Natural killer cell (primary cell): Measurements from ENCODE around the gene RTN4R. TPM values are rescaled to one million over a fixed set of nuclear protein-coding genes. Genes with fewer than 3 reads are reported as not detected.

Source experiments
- ATAC-seq, 3 donors: fragments of 150-1000 bp in 2 of 3; fragments of 200-7000 bp in 1 of 3; cut with Tn5 transposase; 1 replicate in 1 of 3; 2 replicates in 2 of 3; pipeline ENCODE4 v1.10.0; 2021; ENCODE audit warnings: mild to moderate bottlenecking in 2 of 3, moderate library complexity in 2 of 3
- DNase-seq, 2 donors: peaks; one replicate each; pipeline versions ENCODE4 v3.0.0 to v3.0.0-alpha.2; 2013 to 2021; ENCODE audit warnings: mixed read lengths in 1 of 2
- H3K27ac ChIP-seq: one replicate; pipeline ENCODE4 v1.5.1; 2013; ENCODE audit warnings: mild to moderate bottlenecking, low read length
- H3K27me3 ChIP-seq: one replicate; pipeline ENCODE4 v1.6.1; 2013; ENCODE audit warnings: low read length; ENCODE audit not compliant: control insufficient read depth, insufficient read depth
- H3K36me3 ChIP-seq: one replicate; pipeline ENCODE4 v1.6.1; 2013; ENCODE audit warnings: low read length; ENCODE audit not compliant: control insufficient read depth, insufficient read depth
- H3K4me1 ChIP-seq: one replicate; pipeline ENCODE4 v1.6.1; 2013; ENCODE audit warnings: low read length; ENCODE audit not compliant: control insufficient read depth, insufficient read depth
- H3K4me3 ChIP-seq: one replicate; pipeline ENCODE4 v1.5.1; 2013; ENCODE audit warnings: low read length
- H3K9me3 ChIP-seq: one replicate; pipeline ENCODE4 v1.6.1; 2013; ENCODE audit warnings: low read length; ENCODE audit not compliant: control insufficient read depth, insufficient read depth
- H3K27ac Mint-ChIP-seq, 2 donors: one replicate each; pipeline ENCODE4 v1.8.0; 2022; ENCODE audit warnings: mild to moderate bottlenecking in 2 of 2, mixed read lengths in 2 of 2, moderate library complexity in 1 of 2
- H3K27me3 Mint-ChIP-seq, 2 donors: one replicate each; pipeline ENCODE4 v1.8.0; 2022; ENCODE audit warnings: low read depth in 2 of 2, mixed read lengths in 2 of 2
- H3K36me3 Mint-ChIP-seq: one replicate; pipeline ENCODE4 v1.8.0; 2022; ENCODE audit warnings: mixed read lengths
- H3K4me1 Mint-ChIP-seq, 2 donors: one replicate each; pipeline ENCODE4 v1.8.0; 2022; ENCODE audit warnings: mixed read lengths in 2 of 2
- H3K4me3 Mint-ChIP-seq: one replicate; pipeline ENCODE4 v1.8.0; 2022; ENCODE audit warnings: mild to moderate bottlenecking, moderate library complexity, mixed read lengths
- H3K9me3 Mint-ChIP-seq, 2 donors: one replicate each; pipeline ENCODE4 v1.8.0; 2022; ENCODE audit warnings: mixed read lengths in 2 of 2
- WGBS: methylation state at CpG from one replicate; pipeline ENCODE4 v1.1.7; 2013; ENCODE audit warnings: missing lambda C conversion rate; ENCODE audit not compliant: insufficient coverage; 5-methylcytosine and 5-hydroxymethylcytosine counted together
- intact Hi-C: fragments of 100-400 bp; cut with micrococcal nuclease; formaldehyde crosslinking; loops from one replicate; pipeline ENCODE4 v1.14.2; 2022
- total RNA-seq, 4 donors: library from RNA; stranded (reverse); fragments of 120-200 nt in 1 of 4; gene quantifications; one replicate each; pipeline versions ENCODE4 v1.2.3 to v1.2.4, GENCODE V29; 2013 to 2022
- TF ChIP-seq, protein P1 (sequence below): fragments of 200-600 bp; IDR thresholded peaks from one replicate; pipeline ENCODE4 v1.8.0; 2022; ENCODE audit warnings: antibody characterized with exemption

The RTN4R gene
- total RNA-seq, 3 donors from 2014 or later (not counting 1 experiment from before 2014, with no cell fraction given), result 1.2 to 2.9 (median 1.6) TPM

DNA sequence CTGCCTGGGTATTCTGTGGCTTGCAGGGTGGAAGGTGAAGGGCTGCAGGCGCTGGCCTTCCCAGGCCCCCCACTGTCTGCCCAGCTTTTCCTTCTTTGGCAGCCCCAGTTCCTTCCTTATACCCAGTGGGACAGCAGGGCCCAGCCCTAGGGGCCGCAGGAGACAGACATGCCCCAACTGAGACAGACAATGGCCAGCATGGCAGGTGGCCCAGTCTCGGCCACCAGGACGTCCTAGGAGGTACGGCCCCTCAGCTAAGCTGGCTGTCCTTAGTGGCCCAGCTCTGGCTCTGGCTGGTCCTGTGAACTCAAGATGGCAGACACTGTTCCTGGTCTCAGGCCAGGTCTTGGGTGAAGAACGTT lies 35.9 kb downstream of the RTN4R start:
- no peaks in the 10 kb centered on the region for H3K9me3 Mint-ChIP-seq
- DNase-seq (no peak), ATAC-seq (no peak)
- Histone ChIP-seq H3K27ac (no peak overlapping the region), H3K27me3 (no peaks in the 10 kb centered on the region), H3K9me3 (no peaks in the 10 kb centered on the region), H3K4me1 (peaks cover 12% of the 10 kb centered on the region), H3K36me3 (no peaks in the 10 kb centered on the region), H3K4me3 (no peak overlapping the region)
- H3K27ac Mint-ChIP-seq, result no peak overlapping the region
- peaks cover 0 to 4% of the 10 kb centered on the region in 2 donors for H3K4me1 Mint-ChIP-seq
- TF ChIP-seq, protein P1, sequence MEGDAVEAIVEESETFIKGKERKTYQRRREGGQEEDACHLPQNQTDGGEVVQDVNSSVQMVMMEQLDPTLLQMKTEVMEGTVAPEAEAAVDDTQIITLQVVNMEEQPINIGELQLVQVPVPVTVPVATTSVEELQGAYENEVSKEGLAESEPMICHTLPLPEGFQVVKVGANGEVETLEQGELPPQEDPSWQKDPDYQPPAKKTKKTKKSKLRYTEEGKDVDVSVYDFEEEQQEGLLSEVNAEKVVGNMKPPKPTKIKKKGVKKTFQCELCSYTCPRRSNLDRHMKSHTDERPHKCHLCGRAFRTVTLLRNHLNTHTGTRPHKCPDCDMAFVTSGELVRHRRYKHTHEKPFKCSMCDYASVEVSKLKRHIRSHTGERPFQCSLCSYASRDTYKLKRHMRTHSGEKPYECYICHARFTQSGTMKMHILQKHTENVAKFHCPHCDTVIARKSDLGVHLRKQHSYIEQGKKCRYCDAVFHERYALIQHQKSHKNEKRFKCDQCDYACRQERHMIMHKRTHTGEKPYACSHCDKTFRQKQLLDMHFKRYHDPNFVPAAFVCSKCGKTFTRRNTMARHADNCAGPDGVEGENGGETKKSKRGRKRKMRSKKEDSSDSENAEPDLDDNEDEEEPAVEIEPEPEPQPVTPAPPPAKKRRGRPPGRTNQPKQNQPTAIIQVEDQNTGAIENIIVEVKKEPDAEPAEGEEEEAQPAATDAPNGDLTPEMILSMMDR, result no peak
- no peaks in the 10 kb centered on the region for H3K36me3 Mint-ChIP-seq
- no peaks in the 10 kb centered on the region for H3K27me3 Mint-ChIP-seq
- no peak overlapping the region for H3K4me3 Mint-ChIP-seq
- 94% methylated on average over 6 of the region's 6 CpGs for WGBS
- intact Hi-C loops, result no loop called here

DNA sequence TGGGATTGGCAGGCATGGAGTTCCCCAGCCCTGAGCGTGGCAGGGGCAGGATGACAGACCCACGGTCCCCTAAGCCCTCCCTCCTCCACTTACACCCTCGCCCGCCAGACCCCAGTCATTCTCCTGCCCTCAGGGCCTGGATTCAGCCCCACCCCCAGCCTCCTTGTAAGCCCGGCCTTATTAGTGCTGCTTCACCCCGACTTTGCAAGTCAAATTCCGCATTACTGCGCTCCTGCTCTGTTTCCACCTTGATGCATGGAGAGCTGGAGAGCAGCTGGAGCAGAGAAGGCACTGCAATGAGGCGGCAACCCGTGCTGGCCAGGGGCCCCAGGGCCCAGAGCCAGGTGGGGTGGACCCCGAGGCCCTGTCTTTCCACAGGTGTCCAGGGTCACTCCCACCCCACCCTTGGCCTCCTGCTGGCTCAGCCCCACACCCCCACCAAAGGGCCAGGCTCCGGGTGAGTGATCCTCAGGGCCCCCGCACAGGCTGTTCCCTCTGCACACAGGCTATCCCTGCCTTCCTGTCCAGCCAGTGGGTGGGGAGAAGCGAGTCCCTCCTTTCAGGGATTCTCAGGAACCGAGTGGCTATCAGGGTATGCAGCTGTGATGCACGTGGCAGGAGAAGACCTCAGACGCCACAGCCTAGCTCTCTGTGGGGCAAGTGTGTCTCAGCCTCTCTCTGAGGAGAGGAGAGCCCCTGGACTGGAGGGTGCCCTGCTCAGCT lies 36.4 kb downstream of the RTN4R start:
- no peak overlapping the region for H3K27ac ChIP-seq
- Mint-ChIP-seq H3K27ac (no peak overlapping the region), H3K4me3 (no peak overlapping the region), H3K9me3 (no peaks in the 10 kb centered on the region), H3K4me1 (peaks cover 0 to 1% of the 10 kb centered on the region in 2 donors), H3K36me3 (no peaks in the 10 kb centered on the region), H3K27me3 (no peaks in the 10 kb centered on the region)
- H3K27me3 ChIP-seq, result no peaks in the 10 kb centered on the region
- intact Hi-C loops, result no loop called here
- no peak overlapping the region for H3K4me3 ChIP-seq
- TF ChIP-seq, protein P1, result no peak
- no peaks in the 10 kb centered on the region for H3K36me3 ChIP-seq
- DNase-seq (no peak), ATAC-seq (no peak)
- H3K9me3 ChIP-seq, result no peaks in the 10 kb centered on the region
- 84% methylated on average over 17 of the region's 17 CpGs for WGBS
- peaks cover 7% of the 10 kb centered on the region for H3K4me1 ChIP-seq

DNA sequence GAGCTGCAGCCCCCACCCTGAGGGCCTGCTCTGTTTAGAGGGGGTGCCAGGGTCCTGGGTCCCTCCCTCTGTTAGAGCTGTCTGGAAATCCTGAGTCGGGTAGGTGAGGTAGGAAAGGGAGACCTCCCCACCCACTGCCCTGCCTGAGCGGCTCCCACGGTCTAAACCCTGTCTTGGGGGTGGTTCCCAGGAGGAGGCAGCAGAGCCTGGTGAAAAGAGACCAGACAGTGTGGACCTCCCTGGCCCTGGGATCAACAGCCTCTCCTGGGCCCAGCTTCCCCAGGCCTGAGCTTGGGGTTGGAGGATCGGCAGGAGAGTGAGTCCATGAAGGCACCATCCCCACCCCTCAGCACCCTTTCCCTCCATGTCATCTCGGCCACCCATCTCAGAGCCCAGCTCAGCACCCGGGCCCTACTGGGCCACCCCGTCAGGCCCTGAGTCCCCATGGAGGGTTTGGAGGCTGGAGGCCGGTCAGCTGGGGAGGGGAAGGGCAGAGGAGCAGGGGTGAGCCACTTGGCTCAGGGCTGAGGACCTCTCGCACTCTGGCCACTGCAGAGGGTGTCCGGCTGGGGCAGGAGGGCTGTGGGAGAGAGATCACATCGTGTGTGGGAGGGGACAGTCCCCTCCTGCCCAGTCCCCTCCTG lies 37.2 kb downstream of the RTN4R start:
- Mint-ChIP-seq H3K4me3 (no peak overlapping the region), H3K4me1 (no peaks in the 10 kb centered on the region), H3K9me3 (no peaks in the 10 kb centered on the region), H3K27ac (no peak overlapping the region), H3K27me3 (no peaks in the 10 kb centered on the region), H3K36me3 (no peaks in the 10 kb centered on the region)
- H3K27me3 ChIP-seq, result no peaks in the 10 kb centered on the region
- no peak overlapping the region for H3K27ac ChIP-seq
- no peaks in the 10 kb centered on the region for H3K9me3 ChIP-seq
- DNase-seq (no peak), ATAC-seq (no peak)
- 90% methylated on average over 8 of the region's 11 CpGs for WGBS
- intact Hi-C loops, result no loop called here
- TF ChIP-seq, protein P1, result no peak
- H3K4me1 ChIP-seq, result no peaks in the 10 kb centered on the region
- H3K4me3 ChIP-seq, result no peak overlapping the region
- H3K36me3 ChIP-seq, result no peaks in the 10 kb centered on the region
